K562 (cell line): ENCODE data around the gene ASXL2. TPM values are rescaled to one million over a fixed set of nuclear protein-coding genes. Genes with fewer than 3 reads are reported as not detected.

Experiments
- DDX20 ChIP-seq: fragments of 450-650 bp; IDR thresholded peaks from 2 replicates; pipeline ENCODE4 v1.6.1; 2016; ENCODE audit warnings: missing genetic modification characterization, low read depth, mild to moderate bottlenecking, missing compliant biosample characterization, moderate library complexity
- GATA2 ChIP-seq: sonication (generic); formaldehyde crosslinking; IDR thresholded peaks from 2 replicates; pipeline ENCODE4 v1.4.0; 2020; ENCODE audit warnings: mild to moderate bottlenecking, missing genetic modification reagents
- KDM4B ChIP-seq, 2 experiments: fragments of 450-650 bp in 1 of 2; sonication (generic) in 1 of 2; IDR thresholded peaks; 2 replicates each; pipeline ENCODE4 v1.6.1; 2016 to 2017; ENCODE audit warnings: borderline replicate concordance in 2 of 2, antibody characterized with exemption in 1 of 2, low read depth in 1 of 2, mild to moderate bottlenecking in 1 of 2
- NCOA4 ChIP-seq: fragments of 450-650 bp; IDR thresholded peaks from 2 replicates; pipeline ENCODE4 v1.6.1; 2018; ENCODE audit warnings: mild to moderate bottlenecking; ENCODE audit not compliant: partially characterized antibody
- NFXL1 ChIP-seq: fragments of 450-650 bp; formaldehyde crosslinking; IDR thresholded peaks from 2 replicates; pipeline ENCODE4 v1.4.0; 2021; ENCODE audit warnings: mild to moderate bottlenecking
- RBM22 ChIP-seq: fragments of 200-400 bp; formaldehyde crosslinking; IDR thresholded peaks from 2 replicates; pipeline ENCODE4 v1.6.1; 2018; ENCODE audit warnings: low read length, low read depth; ENCODE audit not compliant: poor library complexity, severe bottlenecking
- ZNF175 ChIP-seq: fragments of 200-800 bp; sonication (Bioruptor generic); IDR thresholded peaks from 2 replicates; pipeline ENCODE4 v1.6.1; 2016; ENCODE audit warnings: low read depth, mild to moderate bottlenecking, missing genetic modification characterization, missing compliant biosample characterization
- ZNF57 ChIP-seq: fragments of 450-650 bp; formaldehyde crosslinking; IDR thresholded peaks from 2 replicates; pipeline ENCODE4 v1.4.0; 2020; ENCODE audit warnings: mild to moderate bottlenecking, moderate library complexity
- ZNF589 ChIP-seq: fragments of 200-800 bp; sonication (Bioruptor generic); IDR thresholded peaks from 2 replicates; pipeline ENCODE4 v1.6.1; 2016; ENCODE audit warnings: low read depth, missing genetic modification characterization, missing compliant biosample characterization
- polyA plus RNA-seq, 8 experiments: library from polyadenylated mRNA; depleted of rRNA in 4 of 8; stranded (reverse) in 5 of 8; unstranded in 3 of 8; fragments of >200 nt; fragmentation: Nextera tagmentation in 2 of 8; fragmentation: Illumina TruSeq in 1 of 8; extraction: Ambion mirVana in 2 of 8; extraction: Trizol in 1 of 8; gene quantifications; 2 replicates each; pipeline versions ENCODE4 v1.2.1 to v1.2.3, GENCODE V29; 2011 to 2014; ENCODE audit warnings: inconsistent platforms in 1 of 8, missing spikeins in 1 of 8
- total RNA-seq, 7 experiments: library from RNA; depleted of rRNA in 6 of 7; stranded (reverse); fragments of >200 nt in 6 of 7; fragmentation: Illumina TruSeq in 2 of 7; extraction: Trizol in 2 of 7; gene quantifications; 2 replicates each; pipeline versions ENCODE4 v1.2.1 to v1.2.3, GENCODE V29; 2011 to 2021; ENCODE audit warnings: low replicate concordance in 1 of 7
- TF ChIP-seq, protein P1 (sequence below): fragments of 450-650 bp; conservative IDR thresholded peaks from 2 replicates; pipeline ENCODE4 v1.6.1; 2016; ENCODE audit warnings: missing genetic modification characterization, low read depth, mild to moderate bottlenecking, control low read depth, missing compliant biosample characterization
- TF ChIP-seq, protein P2 (sequence below): fragments of 250-450 bp; sonication (Bioruptor Pico); IDR thresholded peaks from 2 replicates; pipeline ENCODE4 v1.4.0; 2020; ENCODE audit warnings: mild to moderate bottlenecking
- TF ChIP-seq, protein P3 (sequence below), 2 experiments: fragments of 450-650 bp; formaldehyde crosslinking in 1 of 2; IDR thresholded peaks; 2 replicates each; pipeline versions ENCODE4 v1.4.0 to v1.6.1; 2014 to 2020; ENCODE audit warnings: mild to moderate bottlenecking in 2 of 2, borderline replicate concordance in 1 of 2, low read depth in 1 of 2
- TF ChIP-seq, protein P4 (sequence below): sonication (generic); formaldehyde crosslinking; IDR thresholded peaks from 2 replicates; pipeline ENCODE4 v1.8.0; 2022; ENCODE audit warnings: mild to moderate bottlenecking, missing genetic modification reagents

ASXL2 gene
- total and polyA plus RNA-seq, 9 of the 15 experiments (the other 6 are each of a cell fraction or from before 2014, with no cell fraction given): 2.2 to 25.9 (median 9.0) TPM

DNA sequence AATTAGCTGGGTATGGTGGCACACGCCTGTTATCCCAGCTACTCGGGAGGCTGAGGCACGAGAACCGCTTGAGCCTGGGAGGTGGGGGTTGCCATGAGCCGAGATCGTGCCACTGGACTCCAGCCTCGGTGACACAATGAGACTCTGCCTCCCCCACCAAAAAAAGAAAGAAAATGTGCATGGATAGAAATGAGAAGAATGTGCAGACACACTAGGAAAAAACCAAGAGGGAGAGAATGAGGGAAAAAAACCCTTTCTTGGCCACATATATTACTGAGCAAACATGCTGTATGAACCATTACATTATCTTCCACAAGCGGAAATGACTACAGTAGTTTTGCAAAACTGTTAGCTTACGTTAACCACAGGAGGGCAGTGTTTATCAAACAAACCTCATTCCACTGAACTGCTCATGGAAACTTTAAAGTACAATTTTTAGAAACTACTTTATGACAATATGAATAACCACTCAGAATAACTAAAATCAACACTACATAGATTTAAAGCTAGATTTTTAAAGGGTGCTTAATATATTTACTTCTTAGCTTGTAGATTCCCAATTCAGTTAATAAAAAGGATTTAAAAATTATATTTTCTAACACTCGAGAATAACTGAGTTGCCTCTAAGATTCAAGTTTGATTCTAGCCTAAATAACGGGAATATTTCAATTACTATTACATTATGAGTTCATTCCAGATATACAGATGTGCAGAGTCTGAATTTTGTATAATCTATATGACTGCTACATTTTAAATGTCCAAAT is 26.4 kb downstream of the ASXL2 start (continued):
- TF ChIP-seq, protein P1, sequence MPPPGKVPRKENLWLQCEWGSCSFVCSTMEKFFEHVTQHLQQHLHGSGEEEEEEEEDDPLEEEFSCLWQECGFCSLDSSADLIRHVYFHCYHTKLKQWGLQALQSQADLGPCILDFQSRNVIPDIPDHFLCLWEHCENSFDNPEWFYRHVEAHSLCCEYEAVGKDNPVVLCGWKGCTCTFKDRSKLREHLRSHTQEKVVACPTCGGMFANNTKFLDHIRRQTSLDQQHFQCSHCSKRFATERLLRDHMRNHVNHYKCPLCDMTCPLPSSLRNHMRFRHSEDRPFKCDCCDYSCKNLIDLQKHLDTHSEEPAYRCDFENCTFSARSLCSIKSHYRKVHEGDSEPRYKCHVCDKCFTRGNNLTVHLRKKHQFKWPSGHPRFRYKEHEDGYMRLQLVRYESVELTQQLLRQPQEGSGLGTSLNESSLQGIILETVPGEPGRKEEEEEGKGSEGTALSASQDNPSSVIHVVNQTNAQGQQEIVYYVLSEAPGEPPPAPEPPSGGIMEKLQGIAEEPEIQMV: 0 out of 2 replicates have a peak, but pooled peaks have one; percentile 28
- TF ChIP-seq GATA2 (CRISPR knock-in tag): no peak
- TF ChIP-seq, protein P2, sequence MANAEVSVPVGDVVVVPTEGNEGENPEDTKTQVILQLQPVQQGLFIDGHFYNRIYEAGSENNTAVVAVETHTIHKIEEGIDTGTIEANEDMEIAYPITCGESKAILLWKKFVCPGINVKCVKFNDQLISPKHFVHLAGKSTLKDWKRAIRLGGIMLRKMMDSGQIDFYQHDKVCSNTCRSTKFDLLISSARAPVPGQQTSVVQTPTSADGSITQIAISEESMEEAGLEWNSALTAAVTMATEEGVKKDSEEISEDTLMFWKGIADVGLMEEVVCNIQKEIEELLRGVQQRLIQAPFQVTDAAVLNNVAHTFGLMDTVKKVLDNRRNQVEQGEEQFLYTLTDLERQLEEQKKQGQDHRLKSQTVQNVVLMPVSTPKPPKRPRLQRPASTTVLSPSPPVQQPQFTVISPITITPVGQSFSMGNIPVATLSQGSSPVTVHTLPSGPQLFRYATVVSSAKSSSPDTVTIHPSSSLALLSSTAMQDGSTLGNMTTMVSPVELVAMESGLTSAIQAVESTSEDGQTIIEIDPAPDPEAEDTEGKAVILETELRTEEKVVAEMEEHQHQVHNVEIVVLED (CRISPR knock-in tag): no peak
- TF ChIP-seq, protein P3, sequence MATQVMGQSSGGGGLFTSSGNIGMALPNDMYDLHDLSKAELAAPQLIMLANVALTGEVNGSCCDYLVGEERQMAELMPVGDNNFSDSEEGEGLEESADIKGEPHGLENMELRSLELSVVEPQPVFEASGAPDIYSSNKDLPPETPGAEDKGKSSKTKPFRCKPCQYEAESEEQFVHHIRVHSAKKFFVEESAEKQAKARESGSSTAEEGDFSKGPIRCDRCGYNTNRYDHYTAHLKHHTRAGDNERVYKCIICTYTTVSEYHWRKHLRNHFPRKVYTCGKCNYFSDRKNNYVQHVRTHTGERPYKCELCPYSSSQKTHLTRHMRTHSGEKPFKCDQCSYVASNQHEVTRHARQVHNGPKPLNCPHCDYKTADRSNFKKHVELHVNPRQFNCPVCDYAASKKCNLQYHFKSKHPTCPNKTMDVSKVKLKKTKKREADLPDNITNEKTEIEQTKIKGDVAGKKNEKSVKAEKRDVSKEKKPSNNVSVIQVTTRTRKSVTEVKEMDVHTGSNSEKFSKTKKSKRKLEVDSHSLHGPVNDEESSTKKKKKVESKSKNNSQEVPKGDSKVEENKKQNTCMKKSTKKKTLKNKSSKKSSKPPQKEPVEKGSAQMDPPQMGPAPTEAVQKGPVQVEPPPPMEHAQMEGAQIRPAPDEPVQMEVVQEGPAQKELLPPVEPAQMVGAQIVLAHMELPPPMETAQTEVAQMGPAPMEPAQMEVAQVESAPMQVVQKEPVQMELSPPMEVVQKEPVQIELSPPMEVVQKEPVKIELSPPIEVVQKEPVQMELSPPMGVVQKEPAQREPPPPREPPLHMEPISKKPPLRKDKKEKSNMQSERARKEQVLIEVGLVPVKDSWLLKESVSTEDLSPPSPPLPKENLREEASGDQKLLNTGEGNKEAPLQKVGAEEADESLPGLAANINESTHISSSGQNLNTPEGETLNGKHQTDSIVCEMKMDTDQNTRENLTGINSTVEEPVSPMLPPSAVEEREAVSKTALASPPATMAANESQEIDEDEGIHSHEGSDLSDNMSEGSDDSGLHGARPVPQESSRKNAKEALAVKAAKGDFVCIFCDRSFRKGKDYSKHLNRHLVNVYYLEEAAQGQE (IDR thresholded peaks at IDR 0.05; ENCODE audit: borderline replicate concordance): peak; percentile 63; the same call in 1 of the 2 replicates
- TF ChIP-seq, protein P3 (CRISPR knock-in tag; IDR thresholded peaks at IDR 0.05; ENCODE audit: low read depth): no peak
- no peak for TF ChIP-seq ZNF57
- no peak for TF ChIP-seq NFXL1
- TF ChIP-seq ZNF175 (CRISPR knock-in tag): peak; percentile 65; the same call in 1 of the 2 replicates
- TF ChIP-seq RBM22: no peak
- no peak for TF ChIP-seq DDX20 (tag)
- no peak for TF ChIP-seq NCOA4
- TF ChIP-seq, protein P4, sequence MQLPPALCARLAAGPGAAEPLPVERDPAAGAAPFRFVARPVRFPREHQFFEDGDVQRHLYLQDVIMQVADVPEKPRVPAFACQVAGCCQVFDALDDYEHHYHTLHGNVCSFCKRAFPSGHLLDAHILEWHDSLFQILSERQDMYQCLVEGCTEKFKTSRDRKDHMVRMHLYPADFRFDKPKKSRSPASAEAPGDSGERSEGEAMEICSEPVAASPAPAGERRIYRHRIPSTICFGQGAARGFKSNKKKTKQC (CRISPR knock-in tag): no peak
- 0 out of 2 replicates have a peak, but pooled peaks have one; percentile 6 for TF ChIP-seq ZNF589
- TF ChIP-seq KDM4B (IDR thresholded peaks at IDR 0.05; ENCODE audit: borderline replicate concordance in 2 of 2, low read depth in 1 of 2): no peak; a peak in 1 of 4 replicates
